Raji (cell line): ENCODE data around the gene TRANK1.

Experiments
- POLR2A ChIP-seq: IDR thresholded peaks from 2 replicates; pipeline ENCODE4 v1.6.1; 2011; ENCODE audit warnings: low read depth, low read length, control low read depth; ENCODE audit not compliant: insufficient read depth

The TRANK1 gene

DNA sequence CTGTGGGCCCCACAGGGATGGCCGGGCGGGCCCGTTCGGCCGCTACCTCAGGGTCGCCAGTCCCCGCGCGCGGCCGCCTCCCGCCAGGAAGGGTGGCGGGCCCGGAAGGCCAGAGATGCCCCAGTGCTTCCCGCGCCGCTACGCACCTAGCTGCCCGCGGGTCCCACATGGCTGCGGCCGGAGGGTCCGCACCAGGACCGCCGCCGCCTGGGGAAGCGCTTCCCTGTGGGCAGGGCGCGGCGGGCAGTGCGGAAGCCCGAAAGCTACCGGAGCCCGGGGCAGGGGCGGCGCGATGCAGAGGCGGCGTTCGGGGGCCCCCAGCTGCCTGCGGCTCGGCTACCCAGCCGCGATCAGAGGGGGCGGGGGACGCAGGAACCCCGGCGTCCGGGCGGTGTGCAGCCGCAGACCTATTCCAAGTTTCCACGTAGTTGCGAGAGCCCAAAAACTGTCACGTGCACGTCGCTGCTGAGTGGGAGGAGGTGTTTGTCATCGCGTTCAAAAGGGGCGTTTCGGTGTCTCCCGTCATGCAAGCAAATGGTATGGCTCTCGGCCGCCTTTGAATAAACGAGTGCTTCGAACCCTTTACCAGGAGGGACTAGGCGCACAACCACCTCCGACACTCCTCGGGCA lies at the start of gene TRANK1:
TRANK1 (minus strand) TSS at position 414 of the 630 bp plus-strand sequence; CDS start at position 169, 245 bp downstream.
- peak; percentile 53 for TF ChIP-seq POLR2A

DNA sequence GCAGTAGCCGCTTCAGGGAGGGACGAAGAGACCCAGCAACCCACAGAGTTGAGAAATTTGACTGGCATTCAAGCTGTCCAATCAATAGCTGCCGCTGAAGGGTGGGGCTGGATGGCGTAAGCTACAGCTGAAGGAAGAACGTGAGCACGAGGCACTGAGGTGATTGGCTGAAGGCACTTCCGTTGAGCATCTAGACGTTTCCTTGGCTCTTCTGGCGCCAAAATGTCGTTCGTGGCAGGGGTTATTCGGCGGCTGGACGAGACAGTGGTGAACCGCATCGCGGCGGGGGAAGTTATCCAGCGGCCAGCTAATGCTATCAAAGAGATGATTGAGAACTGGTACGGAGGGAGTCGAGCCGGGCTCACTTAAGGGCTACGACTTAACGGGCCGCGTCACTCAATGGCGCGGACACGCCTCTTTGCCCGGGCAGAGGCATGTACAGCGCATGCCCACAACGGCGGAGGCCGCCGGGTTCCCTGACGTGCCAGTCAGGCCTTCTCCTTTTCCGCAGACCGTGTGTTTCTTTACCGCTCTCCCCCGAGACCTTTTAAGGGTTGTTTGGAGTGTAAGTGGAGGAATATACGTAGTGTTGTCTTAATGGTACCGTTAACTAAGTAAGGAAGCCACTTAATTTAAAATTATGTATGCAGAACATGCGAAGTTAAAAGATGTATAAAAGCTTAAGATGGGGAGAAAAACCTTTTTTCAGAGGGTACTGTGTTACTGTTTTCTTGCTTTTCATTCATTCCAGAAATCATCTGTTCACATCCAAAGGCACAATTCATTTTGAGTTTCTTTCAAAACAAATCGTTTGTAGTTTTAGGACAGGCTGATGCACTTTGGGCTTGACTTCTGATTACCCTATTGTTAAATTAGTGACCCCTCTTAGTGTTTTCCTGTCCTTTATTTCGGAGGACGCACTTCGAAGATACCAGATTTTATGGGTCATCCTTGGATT lies 48.8 kb upstream of the TRANK1 start, which contains the start of gene MLH1:
MLH1 (plus strand) TSS at position 193 of the 958 bp plus-strand sequence; CDS start at position 223, 30 bp downstream.
- TF ChIP-seq POLR2A, result peak; percentile 88

GRCh38 chr3:36992806-36993325 lies 48.0 kb upstream of the TRANK1 start, which contains the start of gene EPM2AIP1:
EPM2AIP1 (minus strand) TSS chr3:36993131; CDS start chr3:36993077, 54 bp downstream.
- TF ChIP-seq POLR2A, result peak; percentile 92

GRCh38 chr3:36991923-36992805 lies 47.3 kb upstream of the TRANK1 start:
- TF ChIP-seq POLR2A, result no peak

GRCh38 chr3:36991147-36991546 lies 46.3 kb upstream of the TRANK1 start:
- no peak for TF ChIP-seq POLR2A

GRCh38 chr3:36989568-36989967 lies 44.7 kb upstream of the TRANK1 start:
- TF ChIP-seq POLR2A, result no peak

GRCh38 chr3:36989005-36989404 lies 44.2 kb upstream of the TRANK1 start:
- no peak for TF ChIP-seq POLR2A

DNA sequence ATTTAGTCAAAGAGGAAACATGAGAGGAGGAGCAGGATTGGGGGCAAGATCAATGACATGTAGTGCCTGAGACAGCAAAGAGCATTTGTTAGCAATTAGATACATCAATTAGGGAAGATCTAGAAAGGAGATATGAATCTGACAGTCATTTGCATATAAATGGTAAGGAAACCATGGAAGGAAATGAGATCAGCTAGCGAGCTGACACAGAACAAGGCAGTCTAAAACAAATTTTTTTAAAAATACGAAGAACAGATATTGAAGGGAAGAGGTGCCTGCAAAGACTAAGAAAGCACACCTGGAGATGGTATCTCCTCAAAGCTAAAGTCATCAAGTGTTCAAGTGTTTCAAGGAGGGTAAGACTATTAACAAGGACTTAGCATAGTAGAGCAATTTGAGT lies 43.5 kb upstream of the TRANK1 start:
- TF ChIP-seq POLR2A, result no peak

- TF ChIP-seq POLR2A, result no peak
These were observed 36.2 kb upstream of the TRANK1 start for GRCh38 chr3:36981006-36981405.

DNA sequence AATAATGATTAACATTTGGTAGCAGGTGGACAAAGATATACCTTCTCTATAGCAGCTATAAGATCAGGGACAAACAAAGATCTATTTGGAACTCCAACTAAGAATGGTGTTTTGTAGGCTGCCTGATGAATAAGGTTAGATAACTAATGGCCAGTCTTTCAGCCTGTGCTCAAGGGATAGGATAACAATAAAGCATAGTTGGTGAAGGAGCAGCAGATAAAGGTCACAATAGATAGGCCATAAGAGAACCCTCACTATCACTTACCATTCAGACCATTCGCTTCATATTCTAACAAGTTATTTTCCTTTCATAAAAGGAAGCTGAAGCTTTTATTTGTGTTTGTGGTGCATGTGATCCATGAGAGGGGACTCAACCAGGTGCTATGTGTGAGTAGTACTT lies 28.3 kb upstream of the TRANK1 start:
- no peak for TF ChIP-seq POLR2A

- TF ChIP-seq POLR2A, result no peak
These were observed 27.3 kb upstream of the TRANK1 start for GRCh38 chr3:36972163-36972562.

- 0 out of 2 replicates have a peak, but pooled peaks have one; percentile 33 for TF ChIP-seq POLR2A
These were observed 24.9 kb upstream of the TRANK1 start for GRCh38 chr3:36969540-36970432.

DNA sequence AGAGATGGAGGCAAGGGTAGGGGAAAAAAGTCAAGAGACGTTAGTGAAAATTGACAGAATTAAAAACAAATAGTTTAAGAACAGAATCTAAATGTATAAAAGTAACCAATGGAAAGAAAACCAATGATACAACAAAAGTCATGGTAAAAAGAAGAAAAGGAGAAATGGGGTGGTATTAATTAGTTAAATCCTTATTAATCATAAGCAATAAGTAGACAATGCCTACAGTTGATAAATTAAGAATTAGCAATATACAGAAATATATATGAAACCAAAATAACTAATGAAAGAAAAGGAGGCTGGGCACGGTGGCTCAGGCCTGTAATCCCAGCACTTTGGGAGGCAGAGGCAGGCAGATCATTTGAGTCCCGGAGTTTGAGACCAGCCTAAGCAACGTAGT lies 24.2 kb upstream of the TRANK1 start:
- no peak for TF ChIP-seq POLR2A

DNA sequence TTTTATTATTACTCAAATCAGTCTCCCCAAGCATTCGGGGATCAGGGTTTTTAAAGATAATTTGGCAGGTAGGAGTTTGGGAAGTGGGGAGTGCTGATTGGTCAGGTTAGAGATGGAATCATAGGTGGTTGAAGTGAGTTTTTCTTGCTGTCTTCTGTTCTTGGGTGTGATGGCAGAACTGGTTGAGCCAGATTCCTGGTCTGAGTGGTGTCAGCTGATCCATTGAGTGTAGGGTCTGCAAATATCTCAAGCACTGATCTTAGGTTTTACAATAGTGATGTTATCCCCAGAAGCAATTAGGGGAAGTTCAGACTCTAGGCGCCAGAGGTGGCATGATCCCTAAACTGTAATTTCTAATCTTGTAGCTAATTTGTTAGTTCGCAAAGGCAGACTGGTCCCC lies 20.6 kb upstream of the TRANK1 start:
- no peak for TF ChIP-seq POLR2A
